ENCODE data around the gene IDH3B.

The IDH3B gene

GRCh38 chr20:2693286-2694007 is 29.4 kb upstream of the IDH3B start:
- DNase-seq, result peak; percentile 40
- Histone ChIP-seq H3K36me3 (ENCODE audit: control insufficient read depth, insufficient read depth, low read length) (no peaks in the 10 kb centered on the region), H3K9ac (ENCODE audit: low read length) (no peak overlapping the region), H4K8ac (ENCODE audit: low read depth, low read length) (no peak overlapping the region), H2BK120ac (ENCODE audit: low read depth, low read length) (no peak overlapping the region), H2BK15ac (replicated peaks; ENCODE audit: low read depth) (no peak overlapping the region), H3K23ac (ENCODE audit: low read length) (no peak overlapping the region), H3K4ac (ENCODE audit: low read depth, low read length) (no peak overlapping the region), H3K4me1 (ENCODE audit: control insufficient read depth, low read depth, low read length) (no peaks in the 10 kb centered on the region), H3K4me2 (ENCODE audit: low read length) (no peak overlapping the region), H3K56ac (ENCODE audit: low read length) (no peak overlapping the region), H3K79me1 (ENCODE audit: low read length) (no peaks in the 10 kb centered on the region), H3K27me3 (ENCODE audit: insufficient read depth, low read length, poor library complexity) (peaks cover 65% of the 10 kb centered on the region), H3K4me3 (ENCODE audit: low read length) (no peak overlapping the region), H2BK5ac (ENCODE audit: low read length) (no peak overlapping the region), H3K18ac (ENCODE audit: low read length) (peak overlapping the region; percentile 76), H2AK5ac (ENCODE audit: low read length) (no peak overlapping the region), H4K5ac (ENCODE audit: low read length) (no peak overlapping the region), H3K79me2 (ENCODE audit: control insufficient read depth, insufficient read depth, low read length) (no peaks in the 10 kb centered on the region), H3K27ac (ENCODE audit: low read depth, low read length) (no peak overlapping the region)
- no CpG with 5 or more reads among the region's 89 CpGs for WGBS (ENCODE audit: extremely low coverage, insufficient coverage, low lambda C conversion rate)

- WGBS (ENCODE audit: extremely low coverage, insufficient coverage, low lambda C conversion rate), result no CpG with 5 or more reads among the region's 64 CpGs
- no peak overlapping the region for H3K4ac ChIP-seq (ENCODE audit: low read depth, low read length)
- H2BK120ac ChIP-seq (ENCODE audit: low read depth, low read length), result no peak overlapping the region
- H2BK15ac ChIP-seq (replicated peaks; ENCODE audit: low read depth), result no peak overlapping the region
- H3K36me3 ChIP-seq (ENCODE audit: control insufficient read depth, insufficient read depth, low read length), result no peaks in the 10 kb centered on the region
- H3K4me3 ChIP-seq (ENCODE audit: low read length), result no peak overlapping the region
- no peaks in the 10 kb centered on the region for H3K79me2 ChIP-seq (ENCODE audit: control insufficient read depth, insufficient read depth, low read length)
- H3K18ac ChIP-seq (ENCODE audit: low read length), result peak overlapping the region; percentile 76
- H2AK5ac ChIP-seq (ENCODE audit: low read length), result no peak overlapping the region
- H3K4me1 ChIP-seq (ENCODE audit: control insufficient read depth, low read depth, low read length), result no peaks in the 10 kb centered on the region
- DNase-seq, result no peak
- no peak overlapping the region for H3K23ac ChIP-seq (ENCODE audit: low read length)
- H3K56ac ChIP-seq (ENCODE audit: low read length), result no peak overlapping the region
- no peak overlapping the region for H3K27ac ChIP-seq (ENCODE audit: low read depth, low read length)
- H3K9ac ChIP-seq (ENCODE audit: low read length), result no peak overlapping the region
- H3K4me2 ChIP-seq (ENCODE audit: low read length), result no peak overlapping the region
- H2BK5ac ChIP-seq (ENCODE audit: low read length), result no peak overlapping the region
- no peak overlapping the region for H4K5ac ChIP-seq (ENCODE audit: low read length)
- H3K27me3 ChIP-seq (ENCODE audit: insufficient read depth, low read length, poor library complexity), result peaks cover 65% of the 10 kb centered on the region
- no peaks in the 10 kb centered on the region for H3K79me1 ChIP-seq (ENCODE audit: low read length)
- no peak overlapping the region for H4K8ac ChIP-seq (ENCODE audit: low read depth, low read length)
Measured at GRCh38 chr20:2692886-2693285, 28.9 kb upstream of the IDH3B start.

DNA sequence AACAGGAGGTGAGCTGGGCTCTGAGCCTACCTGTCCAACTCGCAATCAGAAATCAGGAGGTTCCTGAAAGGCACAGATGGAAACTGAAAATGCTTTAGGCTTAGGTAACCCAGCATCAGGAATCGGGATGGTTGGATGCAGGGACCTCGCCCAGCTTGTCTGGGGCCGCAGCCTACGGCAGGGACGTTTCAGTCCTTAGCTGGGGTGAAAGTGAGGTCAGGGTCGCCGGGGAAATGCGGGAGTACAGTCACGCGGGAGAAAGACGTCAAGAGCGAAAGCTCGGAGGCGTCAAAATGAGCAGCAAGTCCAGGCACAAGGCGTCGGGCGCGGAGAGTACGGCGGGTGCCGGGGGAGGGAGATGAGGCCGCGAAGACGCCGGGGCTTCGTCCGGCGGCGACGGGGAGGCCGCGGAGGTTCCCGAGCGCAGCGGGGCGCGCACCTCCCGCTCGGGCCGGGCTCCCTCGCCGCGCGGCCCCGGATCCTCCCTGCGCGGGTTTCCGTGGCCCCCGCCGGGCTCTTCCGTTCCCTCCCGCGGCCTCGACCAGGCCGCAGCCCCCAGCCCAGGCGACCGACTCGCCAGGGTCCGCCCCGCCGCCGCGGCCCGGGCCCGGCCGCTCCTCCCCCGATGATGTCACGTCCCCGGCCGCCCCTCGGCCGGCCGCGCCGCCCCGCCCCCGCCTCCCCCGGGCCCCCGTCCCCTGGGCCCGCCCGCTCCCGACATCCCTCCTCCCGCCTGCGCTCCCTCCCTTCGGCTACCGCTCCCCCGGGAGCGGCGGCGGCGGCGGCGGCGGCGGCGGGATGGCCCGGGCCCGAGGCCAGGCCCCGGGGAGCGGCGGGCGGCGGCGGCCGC is 28.2 kb upstream of the IDH3B start, which contains the start of gene EBF4:
Gene EBF4 (plus strand): TSS at position 745 of the 850 bp plus-strand sequence. CDS start 866 bp downstream, outside the sequence.
- peak; percentile 29 for DNase-seq
- Histone ChIP-seq H3K4me1 (ENCODE audit: control insufficient read depth, low read depth, low read length) (no peaks in the 10 kb centered on the region), H3K79me1 (ENCODE audit: low read length) (no peaks in the 10 kb centered on the region), H3K4me2 (ENCODE audit: low read length) (peak within 1 kb of the TSS; percentile 46), H3K4me3 (ENCODE audit: low read length) (no peak within 1 kb of the TSS), H3K79me2 (ENCODE audit: control insufficient read depth, insufficient read depth, low read length) (no peaks in the 10 kb centered on the region), H3K9ac (ENCODE audit: low read length) (peak within 1 kb of the TSS; percentile 48), H4K8ac (ENCODE audit: low read depth, low read length) (no peak within 1 kb of the TSS), H3K23ac (ENCODE audit: low read length) (no peak within 1 kb of the TSS), H4K5ac (ENCODE audit: low read length) (no peak within 1 kb of the TSS), H3K27me3 (ENCODE audit: insufficient read depth, low read length, poor library complexity) (peaks cover 65% of the 10 kb centered on the region), H3K36me3 (ENCODE audit: control insufficient read depth, insufficient read depth, low read length) (no peaks in the 10 kb centered on the region), H3K56ac (ENCODE audit: low read length) (peak within 1 kb of the TSS; percentile 56), H3K18ac (ENCODE audit: low read length) (peak within 1 kb of the TSS; percentile 76), H3K4ac (ENCODE audit: low read depth, low read length) (no peak within 1 kb of the TSS), H2BK120ac (ENCODE audit: low read depth, low read length) (no peak within 1 kb of the TSS), H2BK15ac (replicated peaks; ENCODE audit: low read depth) (no peak within 1 kb of the TSS), H2BK5ac (ENCODE audit: low read length) (no peak within 1 kb of the TSS), H3K27ac (ENCODE audit: low read depth, low read length) (no peak within 1 kb of the TSS), H2AK5ac (ENCODE audit: low read length) (no peak within 1 kb of the TSS)
- no CpG with 5 or more reads among the region's 106 CpGs for WGBS (ENCODE audit: extremely low coverage, insufficient coverage, low lambda C conversion rate)

- no peak for DNase-seq
- Histone ChIP-seq H3K4ac (ENCODE audit: low read depth, low read length) (no peak overlapping the region), H2BK5ac (ENCODE audit: low read length) (no peak overlapping the region), H2BK120ac (ENCODE audit: low read depth, low read length) (no peak overlapping the region), H2AK5ac (ENCODE audit: low read length) (no peak overlapping the region), H3K9ac (ENCODE audit: low read length) (no peak overlapping the region), H4K8ac (ENCODE audit: low read depth, low read length) (no peak overlapping the region), H3K27ac (ENCODE audit: low read depth, low read length) (no peak overlapping the region), H3K79me1 (ENCODE audit: low read length) (no peaks in the 10 kb centered on the region), H3K4me3 (ENCODE audit: low read length) (no peak overlapping the region), H3K4me2 (ENCODE audit: low read length) (no peak overlapping the region), H3K56ac (ENCODE audit: low read length) (no peak overlapping the region), H2BK15ac (replicated peaks; ENCODE audit: low read depth) (no peak overlapping the region), H3K79me2 (ENCODE audit: control insufficient read depth, insufficient read depth, low read length) (no peaks in the 10 kb centered on the region), H3K18ac (ENCODE audit: low read length) (no peak overlapping the region), H3K4me1 (ENCODE audit: control insufficient read depth, low read depth, low read length) (no peaks in the 10 kb centered on the region), H4K5ac (ENCODE audit: low read length) (no peak overlapping the region), H3K23ac (ENCODE audit: low read length) (no peak overlapping the region), H3K36me3 (ENCODE audit: control insufficient read depth, insufficient read depth, low read length) (no peaks in the 10 kb centered on the region), H3K27me3 (ENCODE audit: insufficient read depth, low read length, poor library complexity) (peaks cover 62% of the 10 kb centered on the region)
- no CpG with 5 or more reads among the region's 10 CpGs for WGBS (ENCODE audit: extremely low coverage, insufficient coverage, low lambda C conversion rate)
Measured at GRCh38 chr20:2691663-2692035, 27.6 kb upstream of the IDH3B start.

GRCh38 chr20:2691127-2691526 is 27.1 kb upstream of the IDH3B start:
- Histone ChIP-seq H3K79me2 (ENCODE audit: control insufficient read depth, insufficient read depth, low read length) (no peaks in the 10 kb centered on the region), H2BK15ac (replicated peaks; ENCODE audit: low read depth) (no peak overlapping the region), H3K79me1 (ENCODE audit: low read length) (no peaks in the 10 kb centered on the region), H3K36me3 (ENCODE audit: control insufficient read depth, insufficient read depth, low read length) (no peaks in the 10 kb centered on the region), H3K9ac (ENCODE audit: low read length) (no peak overlapping the region), H3K27me3 (ENCODE audit: insufficient read depth, low read length, poor library complexity) (peaks cover 59% of the 10 kb centered on the region), H4K8ac (ENCODE audit: low read depth, low read length) (no peak overlapping the region), H3K4ac (ENCODE audit: low read depth, low read length) (no peak overlapping the region), H3K27ac (ENCODE audit: low read depth, low read length) (no peak overlapping the region), H3K23ac (ENCODE audit: low read length) (no peak overlapping the region), H3K4me2 (ENCODE audit: low read length) (no peak overlapping the region), H3K18ac (ENCODE audit: low read length) (no peak overlapping the region), H2BK5ac (ENCODE audit: low read length) (no peak overlapping the region), H3K4me3 (ENCODE audit: low read length) (no peak overlapping the region), H2AK5ac (ENCODE audit: low read length) (no peak overlapping the region), H4K5ac (ENCODE audit: low read length) (no peak overlapping the region), H3K4me1 (ENCODE audit: control insufficient read depth, low read depth, low read length) (no peaks in the 10 kb centered on the region), H2BK120ac (ENCODE audit: low read depth, low read length) (no peak overlapping the region), H3K56ac (ENCODE audit: low read length) (no peak overlapping the region)
- WGBS (ENCODE audit: extremely low coverage, insufficient coverage, low lambda C conversion rate), result no CpG with 5 or more reads among the region's 8 CpGs
- DNase-seq, result no peak

Data from mesendoderm (in vitro differentiated cells).